DLD1 (cell line): ENCODE results near the gene MAMSTR.
"Not testable (repeated sequence)": the region's sequence is repeated elsewhere in the genome, so short reads cannot be mapped to it uniquely, and the experiment has no call there.

Experiments used
- in situ Hi-C: cut with HindIII; loops from 2 replicates; pipeline ENCODE4 v1.10.0; 2017; ENCODE audit warnings: low sequenced_read_pairs

The MAMSTR gene

GRCh38 chr19:48719263-48720171, at the start of gene MAMSTR:
Gene MAMSTR (minus strand): TSS chr19:48719725. CDS start chr19:48719031, 694 bp downstream.
- in situ Hi-C loops: no loop called here

DNA sequence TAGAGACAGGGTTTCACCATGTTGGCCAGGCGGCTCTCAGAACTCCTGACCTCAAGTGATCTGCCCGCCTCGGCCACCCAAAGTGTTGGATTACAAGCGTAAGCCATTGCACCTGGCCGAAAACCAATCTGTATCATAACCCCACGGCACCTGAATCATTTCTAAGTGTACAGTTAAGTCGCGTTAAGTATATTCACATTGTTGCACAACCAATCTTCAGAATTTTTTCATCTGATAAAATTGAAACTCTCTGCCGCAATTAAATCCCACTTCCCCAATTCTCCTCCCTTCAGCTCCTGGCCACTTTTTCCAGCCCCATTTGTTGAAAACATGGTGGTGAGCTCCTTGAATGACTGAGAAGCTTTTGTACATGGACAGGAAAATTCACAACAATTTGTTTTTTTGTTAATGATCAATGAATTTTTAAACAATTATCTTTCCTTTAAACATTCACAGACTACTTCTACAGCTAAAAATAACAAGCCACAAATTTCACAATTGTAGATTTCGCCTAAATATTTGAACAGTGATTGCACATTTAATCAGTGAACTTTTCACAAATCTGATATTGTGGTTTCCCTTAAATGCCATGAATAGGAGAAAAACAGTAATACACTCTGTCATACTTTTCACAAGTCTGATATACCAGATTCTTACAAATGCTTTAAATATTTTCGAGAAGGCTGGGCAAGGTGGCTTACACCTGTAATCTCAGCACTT, 49.6 kb upstream of the MAMSTR start:
- in situ Hi-C loops: no loop called here

- in situ Hi-C loops: not testable (repeated sequence)
These were observed 48.7 kb upstream of the MAMSTR start for GRCh38 chr19:48768171-48768753.

- in situ Hi-C loops: not testable (repeated sequence)
These were observed 46.3 kb upstream of the MAMSTR start for GRCh38 chr19:48765816-48766215.

- in situ Hi-C loops: no loop called here
These were observed 41.1 kb upstream of the MAMSTR start for GRCh38 chr19:48760504-48761205.

DNA sequence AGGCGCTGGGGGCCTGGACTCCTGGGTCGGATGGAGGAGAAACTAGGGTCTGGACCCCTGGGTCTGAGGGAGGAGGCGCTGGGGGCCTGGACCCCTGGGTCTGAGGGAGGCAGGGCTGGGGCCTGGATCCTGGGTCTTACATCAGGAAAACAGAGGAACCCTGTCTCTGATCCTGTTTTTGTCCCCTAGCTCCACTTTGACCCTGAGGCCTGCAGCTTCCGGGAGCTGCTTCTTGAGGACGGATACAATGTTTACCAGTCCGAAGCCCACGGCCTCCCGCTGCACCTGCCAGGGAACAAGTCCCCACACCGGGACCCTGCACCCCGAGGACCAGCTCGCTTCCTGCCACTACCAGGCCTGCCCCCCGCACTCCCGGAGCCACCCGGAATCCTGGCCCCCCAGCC, 38.2 kb upstream of the MAMSTR start:
- in situ Hi-C loops: no loop called here

GRCh38 chr19:48757089-48757675, 37.7 kb upstream of the MAMSTR start:
- in situ Hi-C loops: no loop called here

DNA sequence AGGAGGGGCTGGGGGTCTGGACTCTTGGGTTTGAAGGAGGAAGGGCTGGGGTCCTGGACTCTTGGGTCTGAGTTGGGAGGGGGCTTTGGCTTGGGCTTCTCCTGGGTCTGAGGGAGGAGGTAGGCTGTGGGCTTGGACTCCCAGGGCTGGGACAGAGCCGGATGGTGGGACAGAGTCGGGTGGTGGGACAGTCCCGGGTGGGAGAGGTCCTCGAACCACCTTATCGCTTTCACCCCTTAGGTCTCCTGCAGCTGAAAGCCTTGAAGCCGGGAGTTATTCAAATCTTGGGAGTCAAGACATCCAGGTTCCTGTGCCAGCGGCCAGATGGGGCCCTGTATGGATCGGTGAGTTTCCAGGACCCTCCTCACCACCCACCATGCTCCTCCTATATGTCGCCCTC, 37.2 kb upstream of the MAMSTR start:
- in situ Hi-C loops: no loop called here

DNA sequence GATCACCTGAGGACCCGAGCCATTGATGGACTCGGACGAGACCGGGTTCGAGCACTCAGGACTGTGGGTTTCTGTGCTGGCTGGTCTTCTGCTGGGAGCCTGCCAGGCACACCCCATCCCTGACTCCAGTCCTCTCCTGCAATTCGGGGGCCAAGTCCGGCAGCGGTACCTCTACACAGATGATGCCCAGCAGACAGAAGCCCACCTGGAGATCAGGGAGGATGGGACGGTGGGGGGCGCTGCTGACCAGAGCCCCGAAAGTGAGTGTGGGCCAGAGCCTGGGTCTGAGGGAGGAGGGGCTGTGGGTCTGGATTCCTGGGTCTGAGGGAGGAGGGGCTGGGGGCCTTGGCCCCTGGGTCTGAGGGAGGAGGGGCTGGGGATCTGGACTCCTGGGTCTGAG, 36.7 kb upstream of the MAMSTR start:
- in situ Hi-C loops: no loop called here

GRCh38 chr19:48755787-48756186, 36.3 kb upstream of the MAMSTR start:
- in situ Hi-C loops: no loop called here

DNA sequence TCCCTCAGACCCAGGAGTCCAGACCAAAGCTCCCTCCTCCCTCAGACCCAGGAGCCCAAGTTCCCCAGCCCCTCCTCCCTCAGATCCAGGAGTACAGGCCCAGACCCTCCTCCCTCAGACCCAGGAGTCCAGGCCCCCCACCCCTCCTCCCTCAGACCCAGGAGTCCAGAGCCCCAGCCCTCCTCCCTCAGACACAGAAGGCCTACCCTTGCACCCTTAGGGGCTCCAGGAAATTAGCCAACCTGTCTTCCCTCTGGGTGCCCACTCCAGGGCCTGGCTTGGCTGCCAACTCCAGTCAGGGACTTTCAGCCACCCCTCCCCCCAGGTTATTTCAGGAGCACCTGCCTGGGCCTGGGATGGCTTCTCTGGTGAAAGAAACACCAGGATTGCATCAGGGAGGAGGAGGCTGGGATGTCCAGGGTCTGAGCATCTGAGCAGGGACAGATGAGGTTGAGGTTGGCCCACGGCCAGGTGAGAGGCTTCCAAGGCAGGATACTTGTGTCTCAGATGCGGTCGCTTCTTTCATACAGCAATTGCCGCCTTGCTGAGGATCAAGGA, 35.6 kb upstream of the MAMSTR start, which contains the start of gene FGF21:
Gene FGF21 (plus strand): TSS at position 441 of the 558 bp plus-strand sequence. CDS start 713 bp downstream, outside the sequence.
- in situ Hi-C loops: no loop called here

- in situ Hi-C loops: no loop called here
These were observed 33.2 kb upstream of the MAMSTR start, which contains the start of gene FUT1 for GRCh38 chr19:48752496-48753365. Gene FUT1 (minus strand): TSS chr19:48752641. CDS start chr19:48751281, 1,360 bp downstream.

DNA sequence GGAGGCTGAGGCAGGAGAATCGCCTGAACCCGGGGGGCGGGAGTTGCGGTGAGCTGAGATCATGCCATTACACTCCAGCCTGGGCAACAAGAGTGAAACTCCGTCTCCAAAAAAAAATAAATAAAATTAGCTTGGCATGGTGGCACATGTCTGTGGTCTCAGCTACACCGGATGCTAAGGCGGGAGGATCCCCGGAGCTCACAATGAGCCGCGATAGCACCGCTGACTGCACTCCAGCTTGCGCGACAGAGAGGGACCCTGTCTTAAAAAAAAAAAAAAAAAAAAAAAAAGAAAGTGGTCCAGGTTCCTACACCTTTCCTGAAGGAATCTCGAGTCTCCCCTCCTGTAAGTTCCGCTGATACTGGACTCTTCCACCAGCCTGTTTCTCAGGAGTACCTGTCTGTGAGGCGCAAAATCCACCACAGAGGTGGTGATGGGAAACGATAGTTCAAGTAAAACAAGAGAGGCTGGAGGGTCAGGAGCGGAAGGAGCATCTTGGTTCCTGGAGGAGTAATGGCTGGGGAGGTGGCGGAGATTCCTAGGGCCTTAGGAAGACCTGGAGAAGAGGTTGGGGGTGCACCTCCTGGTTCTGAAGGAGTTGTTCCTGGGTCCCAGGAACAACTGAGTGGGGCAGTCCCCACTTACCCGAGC, 32.4 kb upstream of the MAMSTR start:
- in situ Hi-C loops: no loop called here

DNA sequence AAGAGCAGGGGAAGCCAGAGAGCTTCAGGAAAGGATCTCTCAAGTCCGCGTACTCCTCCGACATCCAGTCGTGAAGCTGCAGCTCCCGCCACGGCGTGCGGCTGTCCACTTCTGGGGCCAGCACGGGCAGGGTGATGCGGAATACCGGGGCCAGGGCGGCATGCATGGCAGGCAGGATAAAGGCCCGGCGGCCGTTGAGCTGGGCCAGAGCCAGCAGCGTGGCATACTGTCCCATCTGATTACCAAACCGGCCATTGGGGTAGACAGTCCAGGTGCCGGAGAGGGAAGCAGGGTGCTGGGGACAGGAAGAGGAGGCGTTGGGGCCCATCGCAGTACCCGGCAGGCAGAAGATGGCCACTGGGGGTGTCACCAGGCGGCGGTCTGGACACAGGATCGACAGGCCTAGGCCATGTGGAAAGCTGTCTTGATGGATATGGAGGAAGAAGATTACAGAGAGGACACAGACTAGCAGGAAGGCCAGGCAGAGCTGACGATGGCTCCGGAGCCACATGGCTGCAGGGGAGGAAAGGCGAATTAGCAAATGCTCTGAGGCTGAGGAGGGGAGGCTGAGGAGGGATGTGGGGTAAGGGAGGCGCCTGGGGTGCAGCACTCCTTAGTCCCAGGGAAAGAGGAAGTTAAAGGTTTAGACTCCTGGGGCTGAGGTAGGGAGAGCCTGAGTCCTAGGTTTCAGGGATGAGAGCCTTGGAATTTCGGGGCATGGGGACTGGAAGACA, 31.4 kb upstream of the MAMSTR start:
- in situ Hi-C loops: no loop called here

GRCh38 chr19:48750351-48750750, 30.8 kb upstream of the MAMSTR start:
- in situ Hi-C loops: no loop called here

DNA sequence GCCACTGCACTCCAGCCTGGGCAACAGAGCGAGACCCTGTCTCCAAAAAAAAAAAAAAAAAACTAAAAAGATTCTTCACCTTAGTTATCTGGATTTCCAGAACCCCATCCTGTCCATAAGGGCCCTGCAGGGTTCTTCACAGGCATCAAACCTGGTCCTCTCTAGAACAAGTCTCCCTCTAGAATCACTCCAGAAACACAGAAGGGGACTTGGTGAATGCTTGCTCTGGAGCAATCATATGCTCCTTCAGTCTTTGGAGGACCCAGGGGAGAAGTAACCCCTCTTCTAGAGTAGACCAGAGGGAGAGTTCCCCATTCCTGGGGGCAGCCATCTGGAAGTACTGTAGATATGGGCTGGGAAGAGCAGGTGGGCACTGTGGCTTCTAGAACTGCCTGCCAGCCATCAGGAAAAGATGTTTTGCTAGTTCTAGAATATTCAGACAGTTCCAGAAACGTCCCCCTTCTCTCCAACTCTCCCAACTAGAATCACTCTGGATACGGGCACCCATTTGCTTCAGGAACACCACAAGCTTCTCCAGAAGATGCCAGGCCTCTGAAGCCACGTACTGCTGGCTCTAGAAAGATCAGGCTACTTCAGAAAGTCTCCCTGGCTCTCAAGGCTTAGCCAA, 30.2 kb upstream of the MAMSTR start:
- in situ Hi-C loops: no loop called here

DNA sequence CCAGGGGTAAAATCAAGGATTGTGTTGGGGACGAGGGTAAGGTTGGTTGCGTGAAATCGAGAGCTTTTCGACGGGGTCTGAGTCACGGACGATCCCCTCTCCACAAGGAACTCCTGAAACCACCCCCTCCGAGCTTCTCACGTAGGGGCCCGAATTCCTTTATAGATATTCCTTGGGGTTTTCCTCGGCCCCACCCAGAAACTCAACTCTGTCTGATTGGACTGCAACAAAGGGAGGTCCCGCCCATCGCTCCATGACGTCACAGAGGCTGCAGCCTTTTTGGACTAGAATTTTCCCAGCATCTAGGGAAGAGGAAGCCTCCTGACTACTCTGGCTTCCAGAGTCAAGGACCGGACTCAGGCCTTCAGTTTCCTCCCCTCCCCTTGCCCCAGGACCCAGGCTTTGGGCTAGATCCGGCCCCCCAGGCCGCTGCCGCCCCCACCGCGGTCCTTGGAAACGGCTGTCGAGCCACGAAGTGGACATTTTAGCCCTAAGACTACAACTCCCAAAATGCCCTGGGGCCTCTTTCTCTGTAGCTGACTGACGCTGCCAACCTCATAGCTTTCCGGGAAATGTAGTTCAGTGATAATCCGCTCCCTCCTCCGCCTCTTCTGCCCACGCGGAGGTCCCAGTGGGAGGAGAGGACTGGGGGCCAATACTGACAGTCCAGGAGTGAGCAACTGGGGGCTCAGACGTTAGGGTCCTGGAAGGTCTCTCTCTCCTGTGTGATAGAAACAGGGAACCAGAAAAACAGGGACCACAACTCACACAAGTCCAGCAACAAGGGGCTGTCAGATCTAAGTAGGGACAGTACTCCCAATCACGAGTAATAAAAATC, 27.4 kb upstream of the MAMSTR start, which contains the start of gene IZUMO1:
Gene IZUMO1 (minus strand): TSS at position 172 of the 838 bp plus-strand sequence. CDS start 1,050 bp downstream, outside the sequence.
- in situ Hi-C loops: no loop called here
